Epithelial cell of proximal tubule (primary cell): ENCODE results near the gene KLC1. TPM values are rescaled to one million over a fixed set of nuclear protein-coding genes. Genes with fewer than 3 reads are reported as not detected.

Experiments used
- DNase-seq: peaks from one replicate; pipeline ENCODE4 v3.0.0-alpha.2; 2011; ENCODE audit warnings: low read depth
- H3K4me3 ChIP-seq: 2 replicates; pipeline ENCODE4 v1.5.1; 2011; ENCODE audit warnings: low read depth, mild to moderate bottlenecking, low read length
- total RNA-seq: library from RNA; depleted of rRNA; stranded (reverse); fragments of >200 nt; gene quantifications from 2 replicates; pipeline ENCODE4 v1.2.3, GENCODE V29; 2015
- TF ChIP-seq, protein P1 (sequence below): conservative IDR thresholded peaks from 2 replicates; pipeline ENCODE4 v1.5.1; 2012; ENCODE audit warnings: low read depth, mild to moderate bottlenecking, low read length

Gene KLC1
- total RNA-seq, 1 donor from 2014 or later = 178 TPM

DNA sequence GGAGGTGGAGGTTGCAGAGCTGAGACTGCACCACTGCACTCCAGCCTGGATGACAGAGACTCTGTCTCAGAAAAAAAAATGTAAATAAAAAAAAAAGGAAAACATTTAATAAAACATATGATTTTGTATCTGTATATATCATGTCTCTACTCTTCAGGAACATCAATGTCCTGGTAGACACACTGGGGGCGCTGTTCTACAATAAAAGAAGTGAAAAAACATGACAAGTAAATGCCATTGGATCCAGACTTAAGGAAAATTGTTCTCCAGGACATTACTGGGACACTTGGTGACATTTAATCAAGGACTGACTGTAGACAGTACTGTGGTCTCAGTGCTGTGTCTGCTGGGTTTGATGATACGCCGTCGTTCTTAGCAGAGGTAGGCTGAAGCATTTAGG, 15.5 kb upstream of the KLC1 start:
- TF ChIP-seq, protein P1, sequence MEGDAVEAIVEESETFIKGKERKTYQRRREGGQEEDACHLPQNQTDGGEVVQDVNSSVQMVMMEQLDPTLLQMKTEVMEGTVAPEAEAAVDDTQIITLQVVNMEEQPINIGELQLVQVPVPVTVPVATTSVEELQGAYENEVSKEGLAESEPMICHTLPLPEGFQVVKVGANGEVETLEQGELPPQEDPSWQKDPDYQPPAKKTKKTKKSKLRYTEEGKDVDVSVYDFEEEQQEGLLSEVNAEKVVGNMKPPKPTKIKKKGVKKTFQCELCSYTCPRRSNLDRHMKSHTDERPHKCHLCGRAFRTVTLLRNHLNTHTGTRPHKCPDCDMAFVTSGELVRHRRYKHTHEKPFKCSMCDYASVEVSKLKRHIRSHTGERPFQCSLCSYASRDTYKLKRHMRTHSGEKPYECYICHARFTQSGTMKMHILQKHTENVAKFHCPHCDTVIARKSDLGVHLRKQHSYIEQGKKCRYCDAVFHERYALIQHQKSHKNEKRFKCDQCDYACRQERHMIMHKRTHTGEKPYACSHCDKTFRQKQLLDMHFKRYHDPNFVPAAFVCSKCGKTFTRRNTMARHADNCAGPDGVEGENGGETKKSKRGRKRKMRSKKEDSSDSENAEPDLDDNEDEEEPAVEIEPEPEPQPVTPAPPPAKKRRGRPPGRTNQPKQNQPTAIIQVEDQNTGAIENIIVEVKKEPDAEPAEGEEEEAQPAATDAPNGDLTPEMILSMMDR = peak; percentile 55

DNA sequence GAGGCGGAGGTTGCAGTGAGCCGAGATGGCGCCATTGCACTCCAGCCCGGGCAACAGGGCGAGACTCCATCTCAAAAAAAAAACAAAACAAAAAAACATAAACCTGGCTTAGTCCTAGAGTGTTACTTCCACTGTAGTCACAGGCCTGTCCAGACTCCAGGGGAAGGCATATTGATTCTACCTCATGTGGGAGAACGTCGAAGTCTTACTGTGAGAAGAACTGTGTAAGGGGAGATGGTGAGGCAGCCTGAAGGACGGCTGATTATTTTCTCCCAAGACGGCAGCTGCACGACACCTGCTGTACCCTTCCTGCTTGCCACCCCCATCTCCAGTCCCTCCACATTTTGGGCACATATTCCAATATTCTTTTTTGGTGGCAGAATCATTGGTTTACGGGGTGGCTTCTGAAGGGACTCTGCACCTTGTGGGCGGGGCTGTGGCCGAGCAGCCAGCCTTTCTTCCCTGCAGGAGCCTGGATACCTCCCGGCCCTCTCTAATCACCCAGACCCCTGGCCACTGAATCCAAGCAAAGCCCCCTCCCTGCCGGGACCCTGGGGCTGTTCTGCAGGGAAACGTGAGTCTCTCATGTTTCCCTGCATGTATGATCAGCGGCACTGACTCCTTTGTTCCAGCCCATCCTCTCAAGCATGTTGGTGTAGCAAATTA, 12.2 kb upstream of the KLC1 start:
- no peak for DNase-seq
- TF ChIP-seq, protein P1 = no peak

More for the DNA sequence above, 15.5 kb upstream of the KLC1 start:
- no peak overlapping the region for H3K4me3 ChIP-seq
- DNase-seq = no peak

DNA sequence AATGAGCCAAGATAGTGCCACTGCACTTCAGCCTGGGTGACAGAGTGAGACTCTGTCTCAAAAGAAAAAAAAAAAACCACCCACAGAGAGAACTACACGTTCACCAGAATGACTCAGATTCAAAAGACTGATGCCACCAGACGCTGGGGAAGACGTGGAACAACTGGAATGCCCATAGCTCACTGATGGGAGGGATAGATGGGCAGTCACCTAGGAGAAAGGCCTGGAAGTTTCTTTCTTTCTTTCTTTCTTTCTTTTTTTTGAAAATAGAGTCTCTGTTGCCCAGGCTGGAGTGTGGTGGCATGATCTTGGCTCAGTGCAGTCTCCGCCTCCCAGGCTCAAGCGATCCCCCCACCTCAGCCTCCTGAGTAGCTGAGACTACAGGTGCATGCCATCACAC, 10.0 kb upstream of the KLC1 start:
- no peak overlapping the region for H3K4me3 ChIP-seq
- TF ChIP-seq, protein P1 = no peak
- DNase-seq = no peak

More for the DNA sequence above, 12.2 kb upstream of the KLC1 start:
- H3K4me3 ChIP-seq = no peak overlapping the region

DNA sequence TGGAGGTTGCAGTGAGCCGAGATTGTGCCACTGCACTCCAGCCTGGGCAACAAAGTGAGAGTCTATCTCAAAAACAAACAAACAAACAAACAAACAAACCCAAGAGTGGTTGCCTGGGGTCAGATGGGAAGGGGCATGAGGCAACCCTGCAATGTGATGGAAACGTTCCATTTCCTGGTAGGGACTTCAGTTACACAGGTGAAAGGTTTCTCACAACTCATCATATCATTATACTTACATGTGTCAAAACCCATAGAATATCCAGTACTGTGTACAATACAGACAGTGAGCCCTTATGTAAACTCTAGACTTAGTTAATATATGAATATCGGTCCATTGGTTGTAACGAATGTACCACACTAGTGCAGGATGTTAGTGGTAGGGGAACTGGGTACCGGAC, 7.2 kb upstream of the KLC1 start:
- H3K4me3 ChIP-seq = no peak overlapping the region
- TF ChIP-seq, protein P1 = no peak

DNA sequence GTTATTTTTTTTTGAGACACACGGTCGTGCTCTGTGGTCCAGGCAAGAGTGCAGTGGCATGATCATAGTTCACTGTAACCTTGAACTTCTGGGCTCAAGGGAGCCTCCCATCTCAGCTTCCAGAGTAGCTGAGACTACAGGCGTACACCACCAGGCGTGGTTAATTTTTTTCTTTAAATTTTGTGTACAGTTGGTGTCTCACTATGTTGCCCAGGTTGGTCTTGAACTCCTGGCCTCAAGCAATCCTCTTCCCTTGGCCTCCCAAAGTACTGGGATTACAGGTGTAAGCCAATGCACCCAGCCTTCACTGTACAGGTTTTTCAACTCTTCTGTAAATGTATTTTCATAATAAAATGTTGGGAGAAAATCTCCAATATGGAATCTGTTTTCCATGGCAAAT, 5.7 kb upstream of the KLC1 start:
- TF ChIP-seq, protein P1 = no peak
- no peak for DNase-seq
- H3K4me3 ChIP-seq = no peak overlapping the region

More for the DNA sequence above, 7.2 kb upstream of the KLC1 start:
- DNase-seq = no peak

DNA sequence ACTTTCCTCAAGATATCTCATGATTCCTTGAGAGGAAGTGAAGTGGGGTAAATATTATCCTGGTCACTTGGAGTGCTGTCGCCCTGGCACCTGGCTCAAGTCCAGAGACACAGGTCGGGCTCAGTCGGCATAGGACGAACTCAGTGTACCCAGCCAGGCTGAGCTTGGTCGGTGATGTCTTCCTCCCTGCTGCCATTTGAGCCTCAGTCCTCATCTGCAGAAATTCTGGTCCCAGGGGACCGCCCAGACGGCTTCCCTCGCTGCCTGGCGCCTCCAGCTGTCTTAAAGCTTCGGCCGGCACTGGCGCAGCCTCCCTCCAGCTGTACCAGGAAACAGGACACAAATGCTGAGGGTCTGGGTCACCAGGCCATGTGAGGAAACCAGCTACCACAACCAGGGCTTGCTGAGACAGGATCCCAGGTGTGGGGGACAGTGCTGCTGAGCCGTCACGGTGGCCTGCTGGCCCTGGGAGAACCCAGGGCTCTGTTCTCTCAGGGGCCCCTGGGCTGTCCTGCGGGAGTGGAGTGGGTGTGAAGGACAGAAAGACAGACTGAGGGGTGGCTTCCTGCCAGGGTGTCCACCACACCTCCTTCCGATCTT, 5.0 kb upstream of the KLC1 start:
- no peak for DNase-seq

More for the DNA sequence above, 5.0 kb upstream of the KLC1 start:
- TF ChIP-seq, protein P1 = no peak
- no peak overlapping the region for H3K4me3 ChIP-seq
